ENCODE results near the gene SORD.

Gene SORD

DNA sequence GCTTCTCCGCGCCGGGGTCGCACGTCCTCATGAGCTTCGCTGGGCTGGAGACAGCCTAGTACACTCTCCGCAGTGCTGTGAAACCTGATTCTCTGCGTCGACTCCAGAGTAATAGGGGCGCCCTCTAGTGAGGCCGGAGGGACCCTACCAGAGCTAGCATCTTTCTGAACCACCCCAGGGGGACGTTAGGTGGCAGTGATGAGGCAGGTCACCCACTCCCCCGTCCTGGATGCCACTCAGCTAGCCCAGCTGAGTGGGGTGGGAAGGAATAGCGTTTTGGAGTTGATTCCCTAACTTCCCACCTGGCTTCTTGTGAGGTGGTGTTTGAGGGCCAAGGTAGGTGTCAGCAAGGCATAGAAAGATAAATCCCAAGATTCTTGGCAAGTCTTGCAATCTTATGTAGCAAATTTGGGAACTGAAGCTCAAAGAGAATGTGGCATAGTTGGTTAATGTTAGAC is 95.2 kb downstream of the SORD start:
- DNase-seq: peak; percentile 76

GRCh38 chr15:45118996-45119395 is 96.0 kb downstream of the SORD start:
- DNase-seq: no peak

- no peak for DNase-seq
Observed at GRCh38 chr15:45120081-45120972, 97.3 kb downstream of the SORD start.

GRCh38 chr15:45121020-45121419 is 98.0 kb downstream of the SORD start:
- DNase-seq: no peak

DNA sequence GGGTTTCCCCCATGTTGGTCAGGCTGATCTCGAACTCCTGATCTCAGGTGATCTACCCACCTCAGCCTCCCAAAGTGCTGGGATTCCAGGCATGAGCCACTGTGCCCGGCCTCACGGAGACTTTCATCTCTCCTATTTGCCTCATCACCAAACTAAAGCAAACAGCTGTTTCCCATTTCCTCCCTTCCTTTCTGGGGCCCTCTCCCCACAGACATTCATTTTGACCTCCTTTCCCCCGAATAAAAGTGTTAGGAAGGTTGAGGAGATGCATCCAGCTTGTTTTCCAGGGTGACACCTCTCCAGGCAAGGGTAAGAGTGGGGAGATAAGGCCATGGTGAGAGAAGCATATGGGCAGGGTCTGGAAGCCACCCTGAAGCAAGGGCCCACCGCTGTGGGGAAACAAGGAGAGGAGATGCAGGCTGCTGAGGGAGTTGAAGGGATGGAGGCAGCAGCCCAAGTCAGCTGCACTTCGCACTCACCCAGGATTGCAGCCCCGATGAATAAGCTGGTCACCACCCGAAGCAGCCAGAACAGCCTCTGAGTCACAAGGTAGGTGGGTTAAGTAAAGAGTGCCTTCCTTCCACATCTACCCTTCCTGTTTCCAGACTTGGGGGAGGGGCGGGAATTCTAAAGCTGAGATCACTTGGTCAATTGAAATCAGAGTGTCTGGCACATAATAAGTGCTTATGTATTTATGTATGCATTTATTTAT is 98.9 kb downstream of the SORD start:
- DNase-seq: no peak

GRCh38 chr15:45122719-45123118 is 99.7 kb downstream of the SORD start:
- no peak for DNase-seq

GRCh38 chr15:45123397-45123796 is 100.4 kb downstream of the SORD start:
- no peak for DNase-seq

DNA sequence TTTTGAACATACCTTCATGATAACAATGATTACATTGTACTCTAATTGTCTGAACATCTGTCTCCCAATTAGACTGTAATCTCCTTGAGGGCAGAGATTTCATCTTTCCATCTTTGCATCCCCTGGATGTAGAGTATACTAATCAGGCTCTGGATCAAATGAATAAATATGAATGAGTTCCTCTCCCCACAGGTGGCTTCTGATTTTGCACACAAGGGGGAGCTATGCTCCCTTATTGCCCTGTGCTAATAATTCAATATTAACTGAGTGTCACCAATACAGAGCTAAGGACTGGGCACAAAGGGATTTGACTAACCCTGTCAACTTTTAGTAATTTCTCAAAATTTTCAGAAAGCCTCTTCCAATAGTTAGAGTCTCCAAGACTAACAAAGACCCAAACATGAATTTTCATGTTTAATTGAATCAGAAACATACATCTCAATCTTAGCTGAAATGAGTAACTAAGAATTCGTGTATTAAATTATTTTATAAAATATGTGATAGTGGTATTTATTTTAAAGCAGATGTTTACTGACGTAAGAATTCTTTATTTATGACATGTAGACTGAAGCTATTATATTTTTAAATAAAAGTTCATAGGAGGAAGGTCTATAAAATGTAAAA is 103.7 kb downstream of the SORD start:
- peak; percentile 43 for DNase-seq

All from effector CD4-positive, alpha-beta T cell (primary cell).